Measurements from ENCODE around the gene HMG20B. TPM values are rescaled to one million over a fixed set of nuclear protein-coding genes. Genes with fewer than 3 reads are reported as not detected.
"Not testable (repeated sequence)": the region's sequence is repeated elsewhere in the genome, so short reads cannot be mapped to it uniquely, and the experiment has no call there.

The HMG20B gene
- total RNA-seq, 3 donors from 2014 or later: 120 to 142 (median 127) TPM

DNA sequence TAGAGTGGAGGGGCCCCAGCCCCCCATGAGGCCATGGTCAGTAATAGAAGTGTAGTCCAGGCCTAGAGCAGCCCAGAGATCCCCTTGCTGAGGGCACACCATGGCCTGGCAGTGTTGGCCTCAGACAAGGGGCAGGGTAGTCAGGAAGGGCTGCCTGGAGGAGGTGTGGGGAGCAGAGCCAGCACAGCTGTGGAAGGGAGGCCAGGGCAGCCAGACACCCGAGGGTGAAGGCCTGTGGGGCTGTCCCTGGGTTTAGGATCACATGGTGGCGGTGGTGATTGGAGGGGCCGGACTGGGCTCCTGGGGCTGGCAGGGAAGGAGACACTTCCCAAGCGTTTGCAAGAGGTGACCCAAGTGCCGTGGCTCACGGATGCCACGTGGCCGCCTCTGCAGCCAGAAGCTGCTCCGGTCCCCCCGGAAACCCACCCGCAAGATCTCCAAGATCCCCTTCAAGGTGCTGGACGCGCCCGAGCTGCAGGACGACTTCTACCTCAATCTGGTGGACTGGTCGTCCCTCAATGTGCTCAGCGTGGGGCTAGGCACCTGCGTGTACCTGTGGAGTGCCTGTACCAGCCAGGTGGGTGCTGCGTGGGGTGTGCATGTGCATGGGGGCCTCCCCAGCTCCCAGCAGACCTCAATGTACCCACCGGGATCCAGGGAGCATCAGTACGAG lies 45.4 kb upstream of the HMG20B start:
- Histone ChIP-seq H3K36me3 (peaks cover 9% of the 10 kb centered on the region), H3K27ac (no peak overlapping the region), H3K27me3 (no peaks in the 10 kb centered on the region), H3K4me1 (no peaks in the 10 kb centered on the region), H3K9me3 (no peaks in the 10 kb centered on the region), H3K4me3 (no peak overlapping the region)
- intact Hi-C loops (cut with DNase I; ENCODE audit: low total_unique reads): no loop called here
- no peak for DNase-seq (ENCODE audit: low spot score in 2 of 2)
- TF ChIP-seq POLR2A (IDR thresholded peaks at IDR 0.05): no peak
- no peak for TF ChIP-seq POLR2AphosphoS5 (IDR thresholded peaks at IDR 0.05)
- TF ChIP-seq, protein P1, sequence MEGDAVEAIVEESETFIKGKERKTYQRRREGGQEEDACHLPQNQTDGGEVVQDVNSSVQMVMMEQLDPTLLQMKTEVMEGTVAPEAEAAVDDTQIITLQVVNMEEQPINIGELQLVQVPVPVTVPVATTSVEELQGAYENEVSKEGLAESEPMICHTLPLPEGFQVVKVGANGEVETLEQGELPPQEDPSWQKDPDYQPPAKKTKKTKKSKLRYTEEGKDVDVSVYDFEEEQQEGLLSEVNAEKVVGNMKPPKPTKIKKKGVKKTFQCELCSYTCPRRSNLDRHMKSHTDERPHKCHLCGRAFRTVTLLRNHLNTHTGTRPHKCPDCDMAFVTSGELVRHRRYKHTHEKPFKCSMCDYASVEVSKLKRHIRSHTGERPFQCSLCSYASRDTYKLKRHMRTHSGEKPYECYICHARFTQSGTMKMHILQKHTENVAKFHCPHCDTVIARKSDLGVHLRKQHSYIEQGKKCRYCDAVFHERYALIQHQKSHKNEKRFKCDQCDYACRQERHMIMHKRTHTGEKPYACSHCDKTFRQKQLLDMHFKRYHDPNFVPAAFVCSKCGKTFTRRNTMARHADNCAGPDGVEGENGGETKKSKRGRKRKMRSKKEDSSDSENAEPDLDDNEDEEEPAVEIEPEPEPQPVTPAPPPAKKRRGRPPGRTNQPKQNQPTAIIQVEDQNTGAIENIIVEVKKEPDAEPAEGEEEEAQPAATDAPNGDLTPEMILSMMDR (IDR thresholded peaks at IDR 0.05): no peak

DNA sequence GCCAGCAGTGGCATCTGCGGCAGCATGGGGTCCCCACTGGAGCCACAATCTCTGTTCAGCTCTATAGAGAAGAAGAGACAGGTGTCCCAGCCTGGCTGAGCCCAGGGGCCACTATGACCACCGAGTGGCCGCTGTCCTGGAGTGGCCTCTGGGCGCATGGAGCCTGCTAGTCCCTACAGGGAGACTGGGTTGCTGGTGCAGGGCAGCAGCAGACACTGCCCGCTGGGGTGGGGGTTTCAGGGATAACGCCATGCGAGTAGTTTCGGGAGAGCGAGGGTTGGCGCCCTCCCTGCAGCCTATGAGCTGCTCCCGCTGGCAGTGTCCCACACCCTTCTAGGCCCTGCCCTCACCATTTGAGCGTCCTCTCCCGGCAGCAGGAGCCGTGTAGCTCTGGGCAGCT lies 44.7 kb upstream of the HMG20B start:
- TF ChIP-seq, protein P1 (IDR thresholded peaks at IDR 0.05): no peak
- TF ChIP-seq POLR2AphosphoS5 (IDR thresholded peaks at IDR 0.05) (no peak), POLR2A (IDR thresholded peaks at IDR 0.05) (no peak)
- H3K27ac ChIP-seq: no peak overlapping the region
- intact Hi-C loops (cut with DNase I; ENCODE audit: low total_unique reads): no loop called here
- H3K4me1 ChIP-seq: no peaks in the 10 kb centered on the region
- H3K4me3 ChIP-seq: no peak overlapping the region
- no peaks in the 10 kb centered on the region for H3K9me3 ChIP-seq
- DNase-seq (ENCODE audit: low spot score in 2 of 2): no peak
- no peaks in the 10 kb centered on the region for H3K27me3 ChIP-seq
- peaks cover 15% of the 10 kb centered on the region for H3K36me3 ChIP-seq

DNA sequence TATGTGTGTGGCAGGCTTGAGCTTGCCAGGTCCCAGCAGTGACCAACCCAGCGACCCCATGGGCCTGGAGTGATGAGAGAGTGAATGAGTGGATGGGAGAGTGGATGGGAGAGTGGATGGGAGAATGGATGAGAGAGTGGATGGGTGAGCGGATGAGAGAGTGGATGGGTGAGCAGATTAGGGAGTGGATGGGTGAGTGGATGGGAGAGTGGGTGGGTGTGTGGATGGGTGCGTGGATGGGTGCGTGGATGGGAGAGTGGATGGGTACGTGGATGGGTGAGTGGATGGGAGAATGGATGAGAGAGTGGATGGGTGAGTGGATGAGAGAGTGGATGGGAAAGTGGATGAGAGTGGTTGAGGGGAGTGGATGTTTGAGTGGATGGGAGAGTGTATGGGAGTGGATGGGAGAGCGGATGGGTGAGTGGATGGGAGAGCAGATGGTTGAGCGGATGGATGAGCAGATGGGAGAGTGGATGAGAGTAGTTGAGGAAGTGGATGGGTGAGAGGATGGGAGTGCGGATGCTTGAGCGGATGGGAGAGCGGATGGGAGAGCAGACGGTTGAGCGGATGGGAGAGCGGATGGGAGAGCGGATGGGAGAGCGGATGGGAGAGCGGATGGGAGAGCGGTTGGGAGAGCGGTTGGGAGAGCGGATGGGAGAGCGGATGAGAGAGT lies 44.1 kb upstream of the HMG20B start:
- no peak for TF ChIP-seq POLR2A (IDR thresholded peaks at IDR 0.05)
- TF ChIP-seq, protein P1 (IDR thresholded peaks at IDR 0.05): no peak
- TF ChIP-seq POLR2AphosphoS5 (IDR thresholded peaks at IDR 0.05): no peak
- Histone ChIP-seq H3K27ac (no peak overlapping the region), H3K27me3 (no peaks in the 10 kb centered on the region), H3K36me3 (peaks cover 20% of the 10 kb centered on the region), H3K9me3 (no peaks in the 10 kb centered on the region), H3K4me3 (no peak overlapping the region), H3K4me1 (no peaks in the 10 kb centered on the region)
- no peak for DNase-seq (ENCODE audit: low spot score in 2 of 2)
- intact Hi-C loops (cut with DNase I; ENCODE audit: low total_unique reads): no loop called here

DNA sequence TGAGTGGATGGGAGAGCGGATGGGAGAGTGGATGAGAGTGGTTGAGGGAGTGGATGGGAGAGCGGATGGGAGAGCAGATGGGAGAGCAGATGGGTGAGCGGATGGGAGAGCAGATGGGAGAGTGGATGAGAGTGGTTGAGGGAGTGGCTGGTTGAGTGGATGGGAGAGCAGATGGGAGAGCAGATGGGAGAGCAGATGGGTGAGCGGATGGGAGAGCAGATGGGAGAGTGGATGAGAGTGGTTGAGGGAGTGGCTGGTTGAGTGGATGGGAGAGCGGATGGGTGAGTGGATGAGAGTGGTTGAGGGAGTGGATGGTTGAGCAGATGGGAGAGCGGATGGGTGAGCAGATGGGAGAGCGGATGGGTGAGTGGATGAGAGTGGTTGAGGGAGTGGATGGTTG lies 43.4 kb upstream of the HMG20B start:
- not testable (repeated sequence) for H3K9me3 ChIP-seq, H3K27ac ChIP-seq

DNA sequence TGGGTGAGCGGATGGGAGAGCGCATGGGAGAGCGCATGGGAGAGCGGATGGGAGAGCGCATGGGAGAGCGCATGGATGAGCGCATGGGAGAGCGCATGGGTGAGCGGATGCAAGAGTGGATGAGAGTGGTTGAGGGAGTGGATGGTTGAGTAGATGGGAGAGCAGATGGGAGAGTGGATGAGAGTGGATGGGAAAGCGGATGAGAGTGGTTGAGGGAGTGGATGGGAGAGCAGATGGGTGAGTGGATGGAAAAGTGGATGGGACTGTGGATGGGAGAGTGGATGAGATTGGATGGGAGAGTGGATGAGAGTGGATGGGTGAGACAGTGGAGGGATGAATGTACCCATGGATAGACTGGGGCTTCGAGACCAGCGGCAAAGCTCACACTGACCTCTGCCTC lies 42.4 kb upstream of the HMG20B start:
- Histone ChIP-seq H3K27me3 (no peaks in the 10 kb centered on the region), H3K9me3 (no peaks in the 10 kb centered on the region), H3K36me3 (peaks cover 24% of the 10 kb centered on the region), H3K4me1 (no peaks in the 10 kb centered on the region), H3K4me3 (no peak overlapping the region), H3K27ac (no peak overlapping the region)
- no peak for DNase-seq (ENCODE audit: low spot score in 2 of 2)
- TF ChIP-seq POLR2AphosphoS5 (IDR thresholded peaks at IDR 0.05): no peak
- no peak for TF ChIP-seq POLR2A (IDR thresholded peaks at IDR 0.05)
- TF ChIP-seq, protein P1 (IDR thresholded peaks at IDR 0.05): no peak
- intact Hi-C loops (cut with DNase I; ENCODE audit: low total_unique reads): no loop called here

More for the DNA sequence above, 43.4 kb upstream of the HMG20B start:
- H3K36me3 ChIP-seq: peaks cover 21% of the 10 kb centered on the region
- H3K4me3 ChIP-seq; H3K27me3 ChIP-seq; H3K4me1 ChIP-seq; intact Hi-C loops (cut with DNase I; ENCODE audit: low total_unique reads); DNase-seq (ENCODE audit: low spot score in 2 of 2): not testable (repeated sequence)
